H1 (cell line): ENCODE results near the gene UBE2E1. TPM values are rescaled to one million over a fixed set of nuclear protein-coding genes. Genes with fewer than 3 reads are reported as not detected.

Source experiments
- CHD2 ChIP-seq: IDR thresholded peaks from 2 replicates; pipeline ENCODE4 v1.6.1; 2012; ENCODE audit warnings: low read length, improper control_type of control experiment
- polyA plus RNA-seq, 7 experiments: library from polyadenylated mRNA; depleted of rRNA in 3 of 7; stranded (reverse) in 5 of 7; unstranded in 2 of 7; fragments of >200 nt in 5 of 7; fragments of 200-250 nt in 2 of 7; gene quantifications; 1 replicate in 5 of 7; 2 replicates in 1 of 7; 4 replicates in 1 of 7; pipeline versions ENCODE4 v1.2.1 to v1.2.3, GENCODE V29; 2011 to 2013; ENCODE audit warnings: missing spikeins in 2 of 7, mixed read lengths in 2 of 7
- total RNA-seq: library from RNA; stranded (reverse); fragmentation: NEBNext Ultra II Directional; extraction: Animal tissue kit (Norgen Biotek cat#: 25700); gene quantifications from 2 replicates; pipeline ENCODE4 v1.2.1, GENCODE V29; 2021

Gene UBE2E1
- total and polyA plus RNA-seq, 2 of the 8 experiments (the other 6 are each of a cell fraction or from before 2014, with no cell fraction given): 109 to 141 TPM

- TF ChIP-seq CHD2: no peak
Observed at GRCh38 chr3:23928524-23928923, 122.8 kb downstream of the UBE2E1 start (continued).
